Activated CD4-positive, CD25-positive, alpha-beta regulatory T cell treated with anti-CD3 and anti-CD28 coated beads, Interleukin-2, amount 50 U/mL, for 72 hours (primary cell): ENCODE results near the gene BOC.
"Not testable (repeated sequence)": the region's sequence is repeated elsewhere in the genome, so short reads cannot be mapped to it uniquely, and the experiment has no call there.

Source experiments
- DNase-seq: peaks from one replicate; pipeline ENCODE4 v3.0.0; 2021

Gene BOC

GRCh38 chr3:113211330-113212149, at the start of gene BOC:
TSS of gene BOC (plus strand) at chr3:113211557. CDS start at chr3:113249803, 38,246 bp downstream.
- DNase-seq = no peak

- no peak for DNase-seq
Measured at GRCh38 chr3:113161661-113162060, 49.7 kb upstream of the BOC start.

GRCh38 chr3:113163152-113163551, 48.2 kb upstream of the BOC start:
- no peak for DNase-seq

- no peak for DNase-seq
Measured at GRCh38 chr3:113165841-113166240, 45.5 kb upstream of the BOC start.

- DNase-seq = no peak
Measured at GRCh38 chr3:113166357-113166718, 45.0 kb upstream of the BOC start.

GRCh38 chr3:113166719-113167492, 44.5 kb upstream of the BOC start:
- no peak for DNase-seq

- DNase-seq = no peak
Measured at GRCh38 chr3:113167825-113168801, 43.2 kb upstream of the BOC start.

- no peak for DNase-seq
Measured at GRCh38 chr3:113169891-113170452, 41.4 kb upstream of the BOC start.

- DNase-seq = no peak
Measured at GRCh38 chr3:113170771-113171170, 40.6 kb upstream of the BOC start.

- not testable (repeated sequence) for DNase-seq
Measured at GRCh38 chr3:113171675-113172300, 39.6 kb upstream of the BOC start.

- DNase-seq = no peak
Measured at GRCh38 chr3:113173102-113173501, 38.3 kb upstream of the BOC start.

- DNase-seq = no peak
Measured at GRCh38 chr3:113174304-113174703, 37.1 kb upstream of the BOC start.

- DNase-seq = no peak
Measured at GRCh38 chr3:113174801-113175485, 36.4 kb upstream of the BOC start.

- no peak for DNase-seq
Measured at GRCh38 chr3:113177526-113177925, 33.8 kb upstream of the BOC start.

GRCh38 chr3:113179235-113179824, 32.0 kb upstream of the BOC start:
- DNase-seq = no peak

GRCh38 chr3:113183748-113184661, 27.4 kb upstream of the BOC start:
- no peak for DNase-seq

GRCh38 chr3:113185194-113185835, 26.0 kb upstream of the BOC start:
- no peak for DNase-seq

GRCh38 chr3:113186566-113186965, 24.8 kb upstream of the BOC start:
- DNase-seq = no peak

- DNase-seq = no peak
Measured at GRCh38 chr3:113193288-113193687, 18.1 kb upstream of the BOC start.
